ENCODE data around the gene GPC3.

GRCh38 chrX:133991814-133992213, 6.4 kb upstream of the GPC3 start:
- TF ChIP-seq, protein P1, sequence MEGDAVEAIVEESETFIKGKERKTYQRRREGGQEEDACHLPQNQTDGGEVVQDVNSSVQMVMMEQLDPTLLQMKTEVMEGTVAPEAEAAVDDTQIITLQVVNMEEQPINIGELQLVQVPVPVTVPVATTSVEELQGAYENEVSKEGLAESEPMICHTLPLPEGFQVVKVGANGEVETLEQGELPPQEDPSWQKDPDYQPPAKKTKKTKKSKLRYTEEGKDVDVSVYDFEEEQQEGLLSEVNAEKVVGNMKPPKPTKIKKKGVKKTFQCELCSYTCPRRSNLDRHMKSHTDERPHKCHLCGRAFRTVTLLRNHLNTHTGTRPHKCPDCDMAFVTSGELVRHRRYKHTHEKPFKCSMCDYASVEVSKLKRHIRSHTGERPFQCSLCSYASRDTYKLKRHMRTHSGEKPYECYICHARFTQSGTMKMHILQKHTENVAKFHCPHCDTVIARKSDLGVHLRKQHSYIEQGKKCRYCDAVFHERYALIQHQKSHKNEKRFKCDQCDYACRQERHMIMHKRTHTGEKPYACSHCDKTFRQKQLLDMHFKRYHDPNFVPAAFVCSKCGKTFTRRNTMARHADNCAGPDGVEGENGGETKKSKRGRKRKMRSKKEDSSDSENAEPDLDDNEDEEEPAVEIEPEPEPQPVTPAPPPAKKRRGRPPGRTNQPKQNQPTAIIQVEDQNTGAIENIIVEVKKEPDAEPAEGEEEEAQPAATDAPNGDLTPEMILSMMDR (conservative IDR thresholded peaks at IDR 0.05 in 1 of 2, IDR thresholded peaks at IDR 0.05 in 1 of 2; ENCODE audit: extremely low read depth in 1 of 2, insufficient read depth in 1 of 2, low read depth in 1 of 2, low read length in 2 of 2), result no peak
- TF ChIP-seq EZH2 (IDR thresholded peaks at IDR 0.05; ENCODE audit: borderline replicate concordance, low read length), result no peak
